GM19351 (cell line): Measurements from ENCODE around the gene SCYGR5.
A peak's percentile ranks its signal among the peaks of the same experiment; 100 is the strongest.
"Not testable (repeated sequence)": the region's sequence is repeated elsewhere in the genome, so short reads cannot be mapped to it uniquely, and the experiment has no call there.

Experiments used
- ATAC-seq: cut with Tn5 transposase; IDR thresholded peaks from one replicate; pipeline ENCODE4 v1.9.1; 2021; ENCODE audit warnings: mild to moderate bottlenecking, moderate library complexity; ENCODE audit not compliant: unreplicated experiment

SCYGR5 gene

DNA sequence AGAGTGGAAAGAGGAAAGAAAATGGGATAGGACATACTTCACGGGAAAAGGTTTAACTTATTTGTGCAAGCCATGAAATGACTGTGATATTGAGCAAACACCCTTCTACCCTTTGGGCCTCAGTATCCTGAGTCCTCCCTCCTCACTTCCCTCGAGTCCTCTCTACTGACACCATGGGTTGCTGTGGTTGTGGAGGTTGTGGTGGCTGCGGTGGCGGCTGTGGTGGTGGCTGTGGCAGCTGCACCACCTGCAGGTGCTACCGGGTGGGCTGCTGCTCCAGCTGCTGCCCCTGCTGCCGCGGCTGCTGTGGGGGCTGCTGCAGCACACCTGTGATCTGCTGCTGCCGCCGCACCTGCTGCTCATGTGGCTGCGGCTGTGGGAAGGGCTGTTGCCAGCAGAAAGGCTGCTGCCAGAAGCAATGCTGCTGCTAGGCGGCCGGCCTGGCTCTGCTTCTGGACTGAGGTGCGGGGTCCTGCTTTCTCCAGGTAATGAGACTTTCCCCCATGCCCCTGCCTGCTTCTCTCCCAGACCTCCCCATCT is at the start of gene SCYGR5:
Gene SCYGR5, plus strand, starts transcription at position 174 of the 540 bp plus-strand sequence. Its CDS starts 0 bp downstream, at position 174.
- ATAC-seq: not testable (repeated sequence)

GRCh38 chr2:227617316-227618230 is 49.0 kb upstream of the SCYGR5 start, which contains the start of gene SCYGR4:
Gene SCYGR4 (plus strand): TSS chr2:227617498. CDS start chr2:227617498, 0 bp downstream.
- ATAC-seq: no peak

DNA sequence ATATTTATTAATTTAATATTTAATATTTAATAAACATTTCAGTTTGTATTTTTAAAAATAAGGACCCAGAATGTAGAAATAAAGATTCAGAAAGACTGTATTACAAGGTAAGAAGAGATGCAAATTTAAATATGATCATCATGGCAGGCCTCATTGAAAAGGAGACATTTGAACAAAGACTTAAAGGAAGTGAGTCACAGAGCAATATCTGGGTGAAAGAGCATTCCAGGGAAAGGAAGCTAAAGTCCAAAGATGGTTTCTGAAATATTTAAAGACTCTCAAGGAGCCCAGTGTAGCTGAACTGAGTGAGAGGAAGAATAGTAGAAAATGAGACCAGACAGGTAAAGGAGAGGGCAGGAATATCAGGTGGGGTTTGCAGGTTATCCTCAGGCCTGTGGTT is 43.4 kb upstream of the SCYGR5 start:
- ATAC-seq: no peak

DNA sequence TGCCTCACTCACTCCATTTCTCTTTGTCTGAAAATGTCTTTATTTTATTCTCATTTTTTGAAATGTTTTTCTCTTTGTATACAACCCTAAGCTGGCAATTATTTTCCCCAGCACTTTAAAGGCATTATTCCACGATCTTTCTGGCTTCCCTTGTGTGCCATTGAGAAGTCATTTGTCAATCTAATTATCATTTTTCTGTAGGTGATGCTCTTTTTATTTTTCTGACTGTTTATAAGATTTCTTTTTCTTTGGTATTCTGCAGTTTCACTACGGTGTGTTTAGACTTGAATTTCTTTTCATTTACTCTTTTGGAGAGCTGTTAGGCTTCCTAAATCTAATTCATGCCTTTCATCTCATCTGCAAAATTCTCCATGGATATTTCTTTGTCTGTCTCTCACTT is 41.2 kb upstream of the SCYGR5 start:
- no peak for ATAC-seq

- ATAC-seq: no peak
Observed at GRCh38 chr2:227626580-227627151, 39.9 kb upstream of the SCYGR5 start.

- peak; percentile 99 for ATAC-seq
Observed at GRCh38 chr2:227627769-227628168, 38.8 kb upstream of the SCYGR5 start.

DNA sequence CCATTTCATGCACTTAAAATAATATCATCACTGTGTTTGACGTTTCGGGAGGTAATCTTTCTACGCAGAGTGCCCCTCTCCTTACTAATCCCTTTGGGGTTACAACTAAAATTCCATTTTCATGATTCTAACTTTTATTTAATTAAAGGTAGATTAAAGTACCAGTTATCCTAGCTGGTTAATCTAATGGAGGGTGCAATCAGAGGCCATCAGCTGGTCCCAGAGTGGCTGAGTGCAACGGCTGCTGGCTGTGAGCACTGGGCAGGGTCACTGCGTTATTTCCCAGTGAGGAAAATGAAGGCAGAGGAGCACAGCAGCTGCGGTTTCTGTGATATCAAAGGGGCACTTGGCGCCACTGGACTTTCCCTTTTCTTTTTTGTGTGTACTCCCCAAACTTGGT is 37.2 kb upstream of the SCYGR5 start:
- no peak for ATAC-seq

- no peak for ATAC-seq
Observed at GRCh38 chr2:227630322-227630721, 36.3 kb upstream of the SCYGR5 start.

- ATAC-seq: no peak
Observed at GRCh38 chr2:227632827-227633226, 33.8 kb upstream of the SCYGR5 start.

GRCh38 chr2:227634201-227634600 is 32.4 kb upstream of the SCYGR5 start:
- ATAC-seq: no peak

GRCh38 chr2:227642656-227643055 is 23.9 kb upstream of the SCYGR5 start:
- no peak for ATAC-seq

DNA sequence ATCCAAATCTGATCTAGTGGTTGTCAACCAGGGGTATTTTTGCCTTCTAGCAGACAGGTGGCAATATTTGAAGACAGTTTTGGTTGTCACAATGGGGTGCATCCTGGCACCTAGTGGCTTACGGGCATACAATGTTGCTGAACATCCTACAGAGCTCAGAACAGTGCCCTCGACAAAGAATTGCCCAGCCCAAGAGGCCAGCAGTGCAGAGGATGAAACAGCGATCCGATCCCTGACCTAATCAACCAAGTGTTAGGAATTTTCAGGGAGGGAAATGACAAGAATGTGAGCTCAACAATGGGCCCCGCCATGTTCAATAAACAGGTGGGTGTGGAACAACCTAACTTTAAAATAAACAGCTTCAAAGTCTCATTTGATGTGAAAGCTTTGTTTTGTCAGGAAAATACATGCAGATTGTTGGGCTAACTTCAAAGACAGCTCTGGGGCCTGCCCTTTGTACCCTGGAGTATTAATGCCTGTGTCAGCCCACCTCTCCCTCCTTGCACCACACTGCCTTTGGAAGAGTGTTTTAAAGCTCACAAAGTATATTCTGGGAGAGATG is 22.5 kb upstream of the SCYGR5 start:
- no peak for ATAC-seq

DNA sequence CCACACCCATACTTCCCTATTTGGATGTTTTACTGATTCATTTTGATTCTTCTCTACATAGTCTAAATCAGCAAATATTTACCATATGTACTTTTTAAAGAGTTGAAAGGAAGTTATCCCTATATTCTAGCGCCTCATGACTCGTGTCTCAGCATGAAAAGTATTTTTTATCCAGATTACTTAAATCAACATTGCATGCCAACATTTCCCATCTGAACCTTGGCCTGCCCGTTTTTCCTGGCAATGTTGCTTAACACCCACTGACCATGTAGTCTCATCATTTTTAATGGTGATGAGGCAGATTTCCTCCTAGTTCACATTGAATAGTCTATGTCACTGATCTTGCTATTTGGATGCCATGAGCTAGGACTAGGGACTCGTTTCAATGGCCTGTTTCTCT is 13.2 kb upstream of the SCYGR5 start:
- no peak for ATAC-seq

DNA sequence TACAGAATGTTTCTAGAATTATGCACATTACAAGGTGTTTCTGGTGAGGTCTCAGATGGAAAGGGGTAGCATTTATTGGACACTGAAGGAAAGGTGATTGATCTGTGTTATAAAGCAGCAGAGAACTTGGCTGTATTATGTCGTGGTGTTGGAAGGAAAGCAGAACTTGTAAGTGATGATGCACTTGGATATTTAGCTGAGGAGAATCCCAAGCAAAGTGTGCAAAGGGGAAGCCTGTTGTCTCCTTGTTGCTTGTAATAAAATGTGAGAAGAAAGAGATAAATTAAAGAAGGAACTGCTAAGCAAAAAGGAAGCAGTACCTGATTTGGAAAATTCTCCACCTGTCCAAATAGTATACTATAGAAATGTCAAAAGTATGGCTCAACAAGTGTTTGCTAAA is 12.2 kb upstream of the SCYGR5 start:
- no peak for ATAC-seq

- ATAC-seq: peak; percentile 55
Observed at GRCh38 chr2:227655454-227655853, 11.2 kb upstream of the SCYGR5 start.

DNA sequence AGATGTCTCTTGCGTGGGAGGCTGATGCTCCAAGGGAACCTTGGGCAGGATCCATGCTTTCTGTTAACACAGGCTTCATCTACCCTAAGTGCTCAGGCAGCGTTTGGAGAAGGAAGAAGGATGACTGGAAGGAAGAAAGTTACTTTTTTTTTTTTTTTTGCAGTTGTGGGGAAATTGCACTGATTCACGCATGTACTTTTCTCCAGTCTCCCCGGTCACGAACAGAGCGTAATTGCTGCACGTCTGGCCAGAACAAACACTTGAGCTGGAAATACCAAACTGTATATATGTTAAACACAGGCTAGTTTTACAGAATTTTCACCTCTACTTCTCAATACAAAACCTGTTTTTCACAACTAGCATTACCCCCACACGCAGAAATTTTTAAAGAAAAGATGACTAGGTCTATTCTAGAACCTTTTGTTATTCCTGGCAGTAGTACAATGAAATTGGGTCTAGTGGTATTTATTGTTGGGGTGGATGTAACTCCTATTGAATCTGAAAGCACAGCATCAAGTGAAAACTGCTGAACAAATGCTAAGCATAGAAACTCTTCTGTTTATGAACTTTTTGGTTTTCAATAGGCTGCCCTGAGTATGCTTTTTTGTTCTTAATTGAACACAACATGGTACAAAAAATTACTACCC is 9.3 kb upstream of the SCYGR5 start:
- ATAC-seq: no peak

- ATAC-seq: no peak
Observed at GRCh38 chr2:227661025-227661649, 5.5 kb upstream of the SCYGR5 start.

DNA sequence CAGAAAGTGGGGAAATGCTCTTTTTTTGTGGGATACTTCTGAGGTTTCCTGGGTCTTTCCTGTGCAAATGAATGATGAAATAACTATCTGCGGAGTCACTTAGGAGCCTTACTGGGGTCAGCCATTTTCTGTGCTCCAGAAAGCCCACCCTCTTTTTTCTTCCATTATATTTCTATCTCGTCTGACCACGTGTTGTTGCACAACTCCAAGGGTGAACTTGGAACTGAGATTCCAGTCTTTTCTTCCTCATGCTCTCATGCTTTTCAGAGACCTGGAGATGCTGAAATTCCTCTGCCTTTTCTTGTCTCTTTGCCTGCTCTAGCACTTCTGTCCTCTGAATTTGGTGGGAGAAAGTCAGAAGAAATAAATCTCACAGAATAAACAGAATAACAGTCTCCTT is 4.8 kb upstream of the SCYGR5 start:
- ATAC-seq: no peak

- no peak for ATAC-seq
Observed at GRCh38 chr2:227665189-227665940, 1.2 kb upstream of the SCYGR5 start.
